ENCODE data around the gene SEMA3C. TPM values are rescaled to one million over a fixed set of nuclear protein-coding genes. Genes with fewer than 3 reads are reported as not detected.

The SEMA3C gene
- total RNA-seq, 1 experiment from 2014 or later: 232 TPM

GRCh38 chr7:80967917-80968297, 49.1 kb upstream of the SEMA3C start:
- intact Hi-C loops (cut with micrococcal nuclease; ENCODE audit: unreplicated experiment): no loop called here
- ChIA-PET CTCF (no interaction called here), POLR2A (no interaction called here)
- in situ Hi-C loops (cut with HindIII; ENCODE audit: low pct_unique_long_range_greater_than_20kb, low sequenced_read_pairs): no loop called here
- no peak for TF ChIP-seq CTCF (IDR thresholded peaks at IDR 0.05)
- TF ChIP-seq TCF7L2 (IDR thresholded peaks at IDR 0.05; ENCODE audit: low read depth, low read length): no peak
- no peak for TF ChIP-seq POLR2AphosphoS5 (IDR thresholded peaks at IDR 0.05; ENCODE audit: low read depth, low read length)
- TF ChIP-seq, protein P1, sequence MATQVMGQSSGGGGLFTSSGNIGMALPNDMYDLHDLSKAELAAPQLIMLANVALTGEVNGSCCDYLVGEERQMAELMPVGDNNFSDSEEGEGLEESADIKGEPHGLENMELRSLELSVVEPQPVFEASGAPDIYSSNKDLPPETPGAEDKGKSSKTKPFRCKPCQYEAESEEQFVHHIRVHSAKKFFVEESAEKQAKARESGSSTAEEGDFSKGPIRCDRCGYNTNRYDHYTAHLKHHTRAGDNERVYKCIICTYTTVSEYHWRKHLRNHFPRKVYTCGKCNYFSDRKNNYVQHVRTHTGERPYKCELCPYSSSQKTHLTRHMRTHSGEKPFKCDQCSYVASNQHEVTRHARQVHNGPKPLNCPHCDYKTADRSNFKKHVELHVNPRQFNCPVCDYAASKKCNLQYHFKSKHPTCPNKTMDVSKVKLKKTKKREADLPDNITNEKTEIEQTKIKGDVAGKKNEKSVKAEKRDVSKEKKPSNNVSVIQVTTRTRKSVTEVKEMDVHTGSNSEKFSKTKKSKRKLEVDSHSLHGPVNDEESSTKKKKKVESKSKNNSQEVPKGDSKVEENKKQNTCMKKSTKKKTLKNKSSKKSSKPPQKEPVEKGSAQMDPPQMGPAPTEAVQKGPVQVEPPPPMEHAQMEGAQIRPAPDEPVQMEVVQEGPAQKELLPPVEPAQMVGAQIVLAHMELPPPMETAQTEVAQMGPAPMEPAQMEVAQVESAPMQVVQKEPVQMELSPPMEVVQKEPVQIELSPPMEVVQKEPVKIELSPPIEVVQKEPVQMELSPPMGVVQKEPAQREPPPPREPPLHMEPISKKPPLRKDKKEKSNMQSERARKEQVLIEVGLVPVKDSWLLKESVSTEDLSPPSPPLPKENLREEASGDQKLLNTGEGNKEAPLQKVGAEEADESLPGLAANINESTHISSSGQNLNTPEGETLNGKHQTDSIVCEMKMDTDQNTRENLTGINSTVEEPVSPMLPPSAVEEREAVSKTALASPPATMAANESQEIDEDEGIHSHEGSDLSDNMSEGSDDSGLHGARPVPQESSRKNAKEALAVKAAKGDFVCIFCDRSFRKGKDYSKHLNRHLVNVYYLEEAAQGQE (IDR thresholded peaks at IDR 0.05; ENCODE audit: insufficient read depth in 1 of 2, low read depth in 2 of 2, low read length in 1 of 2): no peak
- no peak for TF ChIP-seq SIN3A (IDR thresholded peaks at IDR 0.05; ENCODE audit: borderline replicate concordance, insufficient read depth, low read depth, low read length)
- Histone ChIP-seq H3K27me3 (ENCODE audit: control insufficient read depth, insufficient read depth, low read length) (no peaks in the 10 kb centered on the region), H3K27ac (ENCODE audit: low read length) (peak overlapping the region; percentile 70; the same call in 1 of the 2 replicates), H3K36me3 (ENCODE audit: control insufficient read depth, insufficient read depth, low read length) (no peaks in the 10 kb centered on the region), H3K4me1 (ENCODE audit: control insufficient read depth, insufficient read depth, low read length) (no peaks in the 10 kb centered on the region), H3K9me3 (ENCODE audit: control insufficient read depth, insufficient read depth, low read depth, low read length) (no peaks in the 10 kb centered on the region), H3K4me3 (ENCODE audit: low read depth in 2 of 2, low read length in 2 of 2) (no peak overlapping the region)
- BruUV-seq (replicated peaks): no TSS peak
- DNase-seq (ENCODE audit: low read depth, low spot score) (no peak), ATAC-seq (no peak)

GRCh38 chr7:80967071-80967916, 48.4 kb upstream of the SEMA3C start:
- ChIA-PET POLR2A (no interaction called here), CTCF (no interaction called here)
- peak overlapping the region; percentile 70; the same call in 1 of the 2 replicates for H3K27ac ChIP-seq (ENCODE audit: low read length)
- ATAC-seq (no peak), DNase-seq (ENCODE audit: low read depth, low spot score) (no peak)
- H3K4me3 ChIP-seq (ENCODE audit: low read depth in 2 of 2, low read length in 2 of 2): no peak overlapping the region
- no TSS peak for BruUV-seq (replicated peaks)
- TF ChIP-seq TCF7L2 (IDR thresholded peaks at IDR 0.05; ENCODE audit: low read depth, low read length): no peak
- no peak for TF ChIP-seq SIN3A (IDR thresholded peaks at IDR 0.05; ENCODE audit: borderline replicate concordance, insufficient read depth, low read depth, low read length)
- TF ChIP-seq, protein P1 (IDR thresholded peaks at IDR 0.05; ENCODE audit: insufficient read depth in 1 of 2, low read depth in 2 of 2, low read length in 1 of 2): no peak
- TF ChIP-seq CTCF (IDR thresholded peaks at IDR 0.05): no peak
- TF ChIP-seq POLR2AphosphoS5 (IDR thresholded peaks at IDR 0.05; ENCODE audit: low read depth, low read length): no peak
- no peaks in the 10 kb centered on the region for H3K9me3 ChIP-seq (ENCODE audit: control insufficient read depth, insufficient read depth, low read depth, low read length)
- H3K36me3 ChIP-seq (ENCODE audit: control insufficient read depth, insufficient read depth, low read length): no peaks in the 10 kb centered on the region
- intact Hi-C loops (cut with micrococcal nuclease; ENCODE audit: unreplicated experiment): no loop called here
- in situ Hi-C loops (cut with HindIII; ENCODE audit: low pct_unique_long_range_greater_than_20kb, low sequenced_read_pairs): no loop called here
- no peaks in the 10 kb centered on the region for H3K4me1 ChIP-seq (ENCODE audit: control insufficient read depth, insufficient read depth, low read length)
- H3K27me3 ChIP-seq (ENCODE audit: control insufficient read depth, insufficient read depth, low read length): no peaks in the 10 kb centered on the region

All from Panc1 (cell line).